ENCODE data around the gene AMZ1. TPM values are rescaled to one million over a fixed set of nuclear protein-coding genes. Genes with fewer than 3 reads are reported as not detected.

The AMZ1 gene
- total and polyA plus RNA-seq, 11 donors, result 0.01 to 0.48 (median 0.05) TPM; not detected in 6

- WGBS, 4 donors, result 66 to 94% (median 93%) methylated on average over 3 to 15 of the region's 15 CpGs
- DNase-seq, result peak in 2 of 5 donors; percentile 25 to 56
- no peak overlapping the region for H3K4me3 ChIP-seq
- intact Hi-C loops (cut with DNase I), result loop anchor here in 1 of 10 donors (5.0 kb wide), 1 partner anchor 47 kb away; no protein-coding TSS in a partner anchor
- no peaks in the 10 kb centered on the region for H3K9me3 ChIP-seq
- H3K4me1 ChIP-seq, result peaks cover 0 to 18% (median 15%) of the 10 kb centered on the region in 12 donors
- no peak for ATAC-seq
- peaks cover 0 to 76% (median 11%) of the 10 kb centered on the region in 9 donors for H3K36me3 ChIP-seq
- no peak for TF ChIP-seq POLR2A (IDR thresholded peaks at IDR 0.05)
- TF ChIP-seq, protein P1, sequence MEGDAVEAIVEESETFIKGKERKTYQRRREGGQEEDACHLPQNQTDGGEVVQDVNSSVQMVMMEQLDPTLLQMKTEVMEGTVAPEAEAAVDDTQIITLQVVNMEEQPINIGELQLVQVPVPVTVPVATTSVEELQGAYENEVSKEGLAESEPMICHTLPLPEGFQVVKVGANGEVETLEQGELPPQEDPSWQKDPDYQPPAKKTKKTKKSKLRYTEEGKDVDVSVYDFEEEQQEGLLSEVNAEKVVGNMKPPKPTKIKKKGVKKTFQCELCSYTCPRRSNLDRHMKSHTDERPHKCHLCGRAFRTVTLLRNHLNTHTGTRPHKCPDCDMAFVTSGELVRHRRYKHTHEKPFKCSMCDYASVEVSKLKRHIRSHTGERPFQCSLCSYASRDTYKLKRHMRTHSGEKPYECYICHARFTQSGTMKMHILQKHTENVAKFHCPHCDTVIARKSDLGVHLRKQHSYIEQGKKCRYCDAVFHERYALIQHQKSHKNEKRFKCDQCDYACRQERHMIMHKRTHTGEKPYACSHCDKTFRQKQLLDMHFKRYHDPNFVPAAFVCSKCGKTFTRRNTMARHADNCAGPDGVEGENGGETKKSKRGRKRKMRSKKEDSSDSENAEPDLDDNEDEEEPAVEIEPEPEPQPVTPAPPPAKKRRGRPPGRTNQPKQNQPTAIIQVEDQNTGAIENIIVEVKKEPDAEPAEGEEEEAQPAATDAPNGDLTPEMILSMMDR (IDR thresholded peaks at IDR 0.05), result no peak
- H3K27me3 ChIP-seq, result no peaks in the 10 kb centered on the region
- no peak overlapping the region for H3K27ac ChIP-seq
These were observed 29.1 kb upstream of the AMZ1 start for GRCh38 chr7:2658941-2659340.

GRCh38 chr7:2659556-2660358 lies 28.2 kb upstream of the AMZ1 start:
- ATAC-seq (no peak), DNase-seq (peak in 2 of 5 donors; percentile 22 to 58)
- WGBS, 4 donors, result 87 to 92% (median 89%) methylated on average over 28 to 36 of the region's 36 CpGs
- peaks cover 0 to 68% (median 11%) of the 10 kb centered on the region in 9 donors for H3K36me3 ChIP-seq
- H3K4me3 ChIP-seq, result no peak overlapping the region
- no peaks in the 10 kb centered on the region for H3K9me3 ChIP-seq
- no peaks in the 10 kb centered on the region for H3K27me3 ChIP-seq
- no peak overlapping the region for H3K27ac ChIP-seq
- peaks cover 0 to 25% (median 16%) of the 10 kb centered on the region in 12 donors for H3K4me1 ChIP-seq
- intact Hi-C loops (cut with DNase I), result loop anchor here in 5 of 10 donors (5.0 to 10.0 kb wide), 4 partner anchors 47 to 92 kb away; no protein-coding TSS in a partner anchor
- TF ChIP-seq, protein P1 (IDR thresholded peaks at IDR 0.05), result no peak
- TF ChIP-seq POLR2A (IDR thresholded peaks at IDR 0.05), result no peak

DNA sequence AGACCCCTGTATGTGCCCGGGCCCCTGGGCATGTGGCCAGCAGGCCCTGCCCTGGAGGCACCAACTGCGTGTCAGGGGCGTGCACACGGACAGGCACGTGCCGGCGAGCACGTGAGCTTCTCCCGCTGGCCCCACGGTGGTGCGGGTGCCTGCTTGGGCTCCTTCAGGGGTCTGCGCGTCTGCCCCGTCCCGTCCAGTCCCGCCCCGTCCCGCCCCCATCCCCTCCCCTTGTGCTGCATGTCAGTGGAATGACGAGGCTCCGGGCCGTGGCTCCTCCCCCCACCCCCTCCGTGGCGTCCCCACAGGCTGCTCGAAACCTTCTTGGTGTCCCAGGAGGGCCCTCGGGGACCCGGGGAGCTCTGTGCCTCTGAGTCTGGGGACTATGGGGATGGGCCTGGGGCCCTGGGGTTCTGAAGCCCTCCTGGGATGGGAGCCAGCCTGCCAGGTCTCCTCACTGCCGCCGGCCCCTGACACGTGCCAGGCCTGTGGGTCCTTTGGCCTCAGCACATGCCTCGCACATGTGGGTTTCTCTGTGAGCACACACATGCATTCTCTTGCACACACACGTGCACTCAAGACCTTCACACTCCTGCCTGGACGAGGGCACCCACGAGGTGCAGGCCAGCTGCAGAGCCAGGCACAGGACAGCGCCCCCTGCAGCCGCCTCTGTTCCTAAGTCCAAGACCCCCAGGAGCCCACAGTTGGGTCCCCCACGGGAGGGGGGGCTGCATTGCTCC lies 27.5 kb upstream of the AMZ1 start:
- H3K9me3 ChIP-seq, result no peaks in the 10 kb centered on the region
- 83 to 91% (median 85%) methylated on average over 10 to 36 of the region's 36 CpGs for WGBS, 4 donors
- H3K27ac ChIP-seq, result no peak overlapping the region
- DNase-seq (peak in 1 of 5 donors; percentile 67), ATAC-seq (no peak)
- H3K4me3 ChIP-seq, result no peak overlapping the region
- H3K4me1 ChIP-seq, result peaks cover 0 to 31% (median 16%) of the 10 kb centered on the region in 12 donors
- TF ChIP-seq, protein P1 (IDR thresholded peaks at IDR 0.05), result peak in 5 of 12 donors; percentile 6 to 25 (median 22)
- TF ChIP-seq POLR2A (IDR thresholded peaks at IDR 0.05), result no peak
- H3K27me3 ChIP-seq, result no peaks in the 10 kb centered on the region
- peaks cover 0 to 63% (median 11%) of the 10 kb centered on the region in 9 donors for H3K36me3 ChIP-seq
- intact Hi-C loops (cut with DNase I), result loop anchor here in 4 of 10 donors (5.0 to 10.0 kb wide), 3 partner anchors 53 to 93 kb away; no protein-coding TSS in a partner anchor
